DMS153 treated with DMSO at 0.1 percent for 48 hours (cell line): ENCODE data around the gene CLCF1.

Source experiments
- DNase-seq: peaks from one replicate; lab custom pipeline; 2025; ENCODE audit not compliant: unreplicated experiment; lab: John Stamatoyannopoulos, UW

Gene CLCF1

GRCh38 chr11:67375320-67376055 is 2.1 kb upstream of the CLCF1 start:
- no peak for DNase-seq

DNA sequence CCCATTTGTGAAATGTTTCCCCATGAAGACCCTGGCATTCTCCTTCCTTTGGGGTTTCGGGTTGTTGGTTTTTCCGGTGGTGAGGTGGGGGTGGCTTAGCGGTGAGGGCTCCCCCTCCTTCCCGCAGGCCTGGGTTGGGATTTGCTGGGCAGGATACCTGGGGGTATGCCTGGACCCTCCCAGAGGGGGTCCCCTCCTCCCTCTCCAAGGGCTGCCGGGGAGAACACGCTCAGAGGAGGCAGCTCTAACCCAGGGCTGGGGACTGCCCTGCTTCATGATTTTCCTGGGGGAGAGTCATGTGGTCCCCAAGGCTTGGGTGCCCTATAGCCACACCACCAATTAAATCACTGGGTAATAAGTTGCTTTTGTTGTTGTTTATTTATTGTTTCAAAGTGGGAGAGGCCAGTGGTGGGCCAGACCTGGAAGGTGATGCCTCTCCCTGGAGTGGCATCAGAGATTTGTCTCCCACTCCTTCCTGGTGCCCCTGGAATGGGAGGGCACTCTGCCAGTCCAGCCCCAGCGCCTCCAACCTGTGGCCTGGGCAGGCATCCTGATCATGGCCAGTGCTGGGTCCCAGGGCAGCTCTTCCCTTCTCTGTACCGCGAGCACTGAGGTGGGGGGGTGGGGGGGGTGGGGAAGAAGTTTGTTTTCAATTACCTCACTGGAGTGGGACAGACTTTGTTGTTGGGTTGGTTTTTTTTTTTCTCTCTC is 1.3 kb upstream of the CLCF1 start:
- DNase-seq = no peak

DNA sequence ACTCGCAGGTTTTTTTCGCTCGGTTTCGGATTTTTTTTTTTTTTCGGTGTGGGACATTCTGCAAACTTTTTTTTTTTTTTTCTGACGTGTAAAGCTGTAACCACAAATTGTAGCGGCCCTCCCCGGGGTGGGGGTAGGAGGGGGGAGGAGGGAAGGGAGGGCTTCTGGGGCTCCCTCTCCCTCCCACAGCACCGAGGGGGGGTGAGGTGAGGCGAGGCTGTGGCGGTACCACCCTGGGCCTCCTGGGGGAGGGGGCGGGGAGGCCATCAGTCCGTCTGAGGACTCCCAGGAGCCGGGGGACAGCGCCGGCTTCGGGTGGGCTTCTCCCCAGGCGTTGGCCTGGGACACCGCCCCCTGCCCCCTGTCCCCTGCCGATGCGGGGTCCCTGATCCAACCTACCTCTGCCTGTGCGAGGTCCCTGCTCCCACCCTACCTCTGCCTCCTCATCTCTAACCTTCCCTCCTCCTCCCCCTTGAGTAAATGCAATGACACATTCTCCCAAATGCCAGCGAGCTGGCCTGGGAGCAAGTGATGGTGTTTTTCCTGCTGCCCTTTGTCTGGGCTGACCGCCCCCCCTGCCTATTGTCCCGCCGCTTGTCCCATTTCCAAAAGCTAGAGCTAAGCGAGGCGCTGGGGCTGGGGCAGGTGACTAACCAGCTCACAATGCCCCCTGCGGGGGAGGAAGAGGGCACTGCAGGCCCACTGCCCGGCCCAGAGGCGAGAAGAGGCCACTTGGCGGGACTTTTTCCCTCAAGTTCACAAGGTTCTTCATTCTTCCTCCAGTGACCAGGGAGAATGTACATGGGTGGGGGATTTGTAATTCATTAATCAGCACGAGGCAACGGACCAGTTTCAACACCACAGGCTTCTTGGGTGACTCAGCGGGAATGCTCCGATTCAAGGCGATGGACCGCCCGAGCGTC is 511 bp upstream of the CLCF1 start:
- DNase-seq = no peak

DNA sequence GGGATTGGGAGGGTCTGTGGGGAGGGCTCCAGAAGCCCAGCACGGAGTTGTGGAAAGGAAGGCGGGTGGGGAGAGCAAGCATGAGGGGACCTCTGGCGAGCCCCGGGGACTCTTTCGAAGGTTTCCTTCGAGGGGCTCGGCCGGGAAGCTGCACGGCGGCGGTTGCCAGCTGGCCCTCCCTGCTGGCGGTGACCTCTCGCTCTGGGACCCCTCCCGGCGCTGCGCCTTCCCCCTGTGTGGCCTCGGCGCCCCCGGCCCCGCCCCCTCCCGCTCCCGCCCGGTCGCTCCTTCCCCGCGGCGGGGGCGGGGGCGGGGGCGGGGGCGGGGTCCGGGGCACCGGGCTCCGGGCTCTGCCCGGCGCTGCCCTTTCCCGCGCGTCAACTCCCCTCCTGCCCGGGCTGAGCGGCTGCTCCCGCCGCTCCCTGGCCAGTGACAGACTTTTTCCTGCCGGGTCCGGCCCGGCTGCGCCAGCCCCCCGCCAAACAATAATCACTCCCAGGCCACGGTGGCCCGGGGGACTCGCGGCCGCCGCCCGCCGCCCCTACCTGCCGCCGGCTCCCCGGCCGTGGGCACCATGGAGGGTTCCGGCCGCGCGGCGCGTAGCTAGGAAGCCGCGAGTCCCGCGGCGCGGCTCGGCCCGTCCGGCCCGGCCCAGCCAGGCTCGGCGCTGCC is 941 bp downstream of the CLCF1 start:
- DNase-seq = no peak

DNA sequence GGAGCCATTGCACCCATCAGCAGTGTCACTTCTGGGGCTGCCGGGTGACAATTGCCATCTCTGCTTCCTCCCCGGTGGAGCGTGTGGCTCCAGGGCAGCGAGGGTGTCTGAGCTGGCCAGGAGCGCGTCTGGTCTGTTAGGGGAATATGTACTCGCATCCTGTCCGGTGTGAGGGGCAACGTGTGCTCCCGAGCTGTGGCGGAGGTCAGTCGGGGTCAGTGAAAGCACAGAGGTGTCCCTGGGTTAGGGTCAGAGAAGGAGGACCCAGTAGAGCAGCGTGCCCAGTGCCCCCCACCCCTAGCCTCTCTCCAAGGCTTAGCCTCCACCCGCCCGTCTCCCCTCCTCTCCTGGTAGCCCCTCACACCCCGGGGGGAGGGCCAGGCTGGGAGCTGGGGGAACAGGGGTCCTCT is 1.5 kb downstream of the CLCF1 start:
- DNase-seq = no peak

GRCh38 chr11:67371189-67371910 is 2.0 kb downstream of the CLCF1 start:
- DNase-seq = no peak

GRCh38 chr11:67370351-67371076 is 2.9 kb downstream of the CLCF1 start:
- no peak for DNase-seq

GRCh38 chr11:67369801-67370284 is 3.6 kb downstream of the CLCF1 start:
- DNase-seq = no peak

DNA sequence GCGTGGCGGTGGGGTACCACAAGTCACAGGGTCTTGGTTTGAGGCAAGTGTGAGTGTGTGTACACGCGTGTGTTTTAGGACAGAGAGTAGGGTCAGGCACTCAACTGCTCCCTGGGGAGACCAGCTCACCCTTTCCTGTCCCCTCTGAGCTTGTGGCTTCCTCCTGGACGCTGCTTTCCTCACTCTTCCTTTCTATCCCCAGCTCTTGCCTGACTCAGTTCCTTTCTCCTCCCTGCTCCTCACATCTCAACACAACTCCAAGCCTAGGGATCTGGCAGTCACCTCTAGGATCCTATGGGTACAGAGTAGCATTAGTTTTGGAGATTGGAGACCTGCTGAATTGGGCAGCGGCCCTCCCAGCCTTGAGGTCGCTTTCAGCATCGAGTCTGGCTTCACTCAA is 4.1 kb downstream of the CLCF1 start:
- DNase-seq = no peak

DNA sequence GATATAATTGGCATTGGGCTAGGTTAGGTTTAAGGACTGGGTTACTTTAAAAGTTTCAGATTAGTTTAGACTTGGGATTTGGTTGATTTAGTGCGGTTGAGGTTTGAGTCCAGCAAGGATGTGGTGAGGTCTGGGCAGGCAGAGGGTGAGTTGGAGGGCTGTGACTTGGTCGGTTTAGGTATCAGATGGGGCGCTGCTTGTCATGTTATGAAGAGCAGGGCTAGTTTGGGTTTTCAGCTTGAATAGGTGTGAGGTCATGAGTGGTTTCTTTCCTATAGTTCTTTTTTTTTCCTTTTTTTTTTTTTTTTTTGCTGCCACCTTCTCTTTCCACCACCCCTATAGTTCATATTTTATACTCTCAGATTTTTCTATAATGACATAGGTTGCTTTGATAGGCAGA is 4.8 kb downstream of the CLCF1 start:
- DNase-seq = no peak

- DNase-seq = no peak
Observed at GRCh38 chr11:67367761-67368227, 5.6 kb downstream of the CLCF1 start.

GRCh38 chr11:67366961-67367760 is 6.2 kb downstream of the CLCF1 start:
- no peak for DNase-seq

DNA sequence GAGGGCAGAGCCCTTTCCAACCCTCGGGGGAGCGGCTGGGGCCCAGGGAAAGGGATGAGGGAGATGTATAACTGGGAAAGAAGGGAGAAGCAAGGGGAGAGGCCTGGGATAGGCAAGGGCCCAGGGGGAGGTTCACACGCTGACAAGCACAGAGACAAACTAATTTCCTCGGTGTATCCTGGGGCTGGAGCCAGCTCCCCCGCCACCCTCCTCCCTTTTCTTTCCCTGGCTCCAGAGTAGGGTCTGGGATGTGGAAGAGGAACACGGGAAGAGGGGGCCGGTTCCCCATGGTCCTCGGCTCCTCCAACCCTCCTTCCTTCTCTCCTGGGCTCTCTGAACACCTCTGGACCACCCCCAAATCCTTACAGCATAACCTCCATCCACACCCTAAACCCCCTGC is 6.9 kb downstream of the CLCF1 start:
- DNase-seq = no peak

DNA sequence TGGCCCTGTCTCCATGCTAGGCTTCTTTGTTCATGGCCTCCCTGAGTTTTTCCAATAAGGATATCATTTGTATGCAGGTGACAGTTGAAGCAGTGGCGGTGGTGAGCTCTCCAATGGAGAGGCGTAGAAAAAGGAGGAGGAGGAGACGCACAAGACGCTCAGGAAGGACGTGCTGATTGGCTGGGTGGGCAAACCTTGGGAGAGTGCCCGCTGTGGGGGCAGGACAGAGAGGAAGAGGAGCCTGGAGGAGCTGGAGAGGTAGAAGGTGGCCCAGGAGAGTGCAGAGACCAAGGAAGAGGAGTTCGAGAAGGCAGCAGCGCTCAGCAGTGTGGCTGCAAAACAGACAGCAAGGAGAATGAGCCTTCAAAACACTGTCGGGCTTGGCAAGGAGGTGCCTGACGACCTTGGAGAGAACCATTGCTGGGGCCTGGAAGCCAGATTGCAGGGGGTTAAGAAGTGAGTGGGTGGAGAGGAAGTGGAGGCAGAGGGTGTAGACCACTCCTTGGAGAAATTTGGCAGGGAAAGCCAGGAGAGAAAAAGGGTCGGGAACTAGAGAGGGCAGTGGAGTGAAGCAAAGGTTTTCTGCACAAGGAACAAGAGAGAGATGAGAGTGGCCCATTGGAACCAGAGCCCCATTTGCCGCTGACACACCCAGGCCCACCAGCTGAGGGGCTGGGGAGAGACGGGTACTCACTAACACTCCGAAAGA is 7.5 kb downstream of the CLCF1 start:
- DNase-seq = no peak

GRCh38 chr11:67364783-67365722 is 8.3 kb downstream of the CLCF1 start:
- no peak for DNase-seq

GRCh38 chr11:67364169-67364568 is 9.2 kb downstream of the CLCF1 start:
- DNase-seq = no peak
